Activated CD4-positive, alpha-beta memory T cell treated with anti-CD3 and anti-CD28 coated beads, Interleukin-2, amount 10 ng/mL, durations not matched to agents 7 days and 5 days (primary cell): ENCODE results near the gene MORC3. TPM values are rescaled to one million over a fixed set of nuclear protein-coding genes. Genes with fewer than 3 reads are reported as not detected.
A peak's percentile ranks its signal among the peaks of the same experiment; 100 is the strongest.
"Not testable (repeated sequence)": the region's sequence is repeated elsewhere in the genome, so short reads cannot be mapped to it uniquely, and the experiment has no call there.

Experiments
- CTCF ChIA-PET: fragments of 350-600 bp; sonication (Branson Sonifier 250); formaldehyde crosslinking; loops from one replicate; lab custom pipeline; 2021; ENCODE audit warnings: antibody characterized with exemption, inconsistent platforms; lab: Charles Lee
- POLR2A ChIA-PET: fragments of 350-600 bp; sonication (Branson Sonifier 250); formaldehyde crosslinking; loops from one replicate; lab custom pipeline; 2021; ENCODE audit warnings: antibody characterized with exemption; lab: Charles Lee
- DNase-seq: peaks from one replicate; pipeline ENCODE4 v3.0.0-alpha.2; 2020
- H3K27ac Mint-ChIP-seq: one replicate; pipeline ENCODE4 v1.8.0; 2021; ENCODE audit warnings: mild to moderate bottlenecking, mixed read lengths
- H3K27me3 Mint-ChIP-seq: one replicate; pipeline ENCODE4 v1.8.0; 2021; ENCODE audit warnings: mixed read lengths
- H3K36me3 Mint-ChIP-seq: one replicate; pipeline ENCODE4 v1.8.0; 2021; ENCODE audit warnings: low read depth, mixed read lengths
- H3K4me1 Mint-ChIP-seq: one replicate; pipeline ENCODE4 v1.8.0; 2021; ENCODE audit warnings: mixed read lengths
- H3K4me3 Mint-ChIP-seq: one replicate; pipeline ENCODE4 v1.8.0; 2021; ENCODE audit warnings: mild to moderate bottlenecking, mixed read lengths
- H3K9me3 Mint-ChIP-seq: one replicate; pipeline ENCODE4 v1.8.0; 2021; ENCODE audit warnings: mixed read lengths
- total RNA-seq, 2 experiments: library from RNA; stranded (reverse); gene quantifications; one replicate each; pipeline ENCODE4 v1.2.3, GENCODE V29; 2021

MORC3 gene
- total RNA-seq, 2 experiments from 2014 or later: 43.6 to 44.3 TPM

- Mint-ChIP-seq H3K36me3 (peaks cover 80% of the 10 kb centered on the region), H3K27ac (no peak overlapping the region), H3K27me3 (no peaks in the 10 kb centered on the region), H3K4me1 (peaks cover 10% of the 10 kb centered on the region), H3K9me3 (no peaks in the 10 kb centered on the region), H3K4me3 (no peak overlapping the region)
- POLR2A ChIA-PET: interaction anchor here (0.6 to 1.5 kb wide), 3 partner anchors 16 to 165 kb away, joined by 3 read pairs; partner anchors contain the start of gene CHAF1B
- no peak for DNase-seq
- CTCF ChIA-PET: no interaction called here
Observed at GRCh38 chr21:36369064-36369685, 49.2 kb downstream of the MORC3 start.

GRCh38 chr21:36375994-36376393 is 56.0 kb downstream of the MORC3 start:
- H3K27me3 Mint-ChIP-seq: no peaks in the 10 kb centered on the region
- H3K9me3 Mint-ChIP-seq: no peaks in the 10 kb centered on the region
- POLR2A ChIA-PET: no interaction called here
- no peaks in the 10 kb centered on the region for H3K4me1 Mint-ChIP-seq
- CTCF ChIA-PET: no interaction called here
- no peak overlapping the region for H3K4me3 Mint-ChIP-seq
- no peak for DNase-seq
- H3K36me3 Mint-ChIP-seq: peaks cover 42% of the 10 kb centered on the region
- no peak overlapping the region for H3K27ac Mint-ChIP-seq

DNA sequence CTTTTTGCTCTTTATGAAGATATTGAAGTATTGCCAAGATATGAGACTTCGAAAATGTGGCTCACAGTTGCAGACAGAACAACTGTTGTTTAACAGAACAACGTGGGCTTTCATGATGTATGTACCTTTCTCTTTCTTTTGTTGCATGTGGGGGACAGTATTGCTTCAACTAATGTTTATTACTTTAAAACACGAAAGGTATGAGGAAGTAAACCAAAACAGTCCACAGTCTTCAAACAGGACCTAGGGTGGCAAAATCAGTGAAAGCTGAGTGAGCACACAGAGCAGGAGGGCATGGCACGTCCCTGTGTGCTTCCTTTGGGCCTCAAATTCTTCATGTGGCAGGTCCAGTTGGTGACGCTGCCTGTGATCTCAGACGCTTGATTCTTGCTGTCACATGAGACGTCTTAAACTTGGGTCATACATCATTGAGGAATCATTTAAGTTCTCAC is 57.4 kb downstream of the MORC3 start:
- POLR2A ChIA-PET: interaction anchor here (1.0 kb wide), 1 partner anchor 79 kb away, joined by 3 read pairs; no protein-coding TSS in a partner anchor
- no peak overlapping the region for H3K4me3 Mint-ChIP-seq
- DNase-seq: no peak
- no peaks in the 10 kb centered on the region for H3K4me1 Mint-ChIP-seq
- H3K27ac Mint-ChIP-seq: no peak overlapping the region
- H3K9me3 Mint-ChIP-seq: no peaks in the 10 kb centered on the region
- CTCF ChIA-PET: no interaction called here
- H3K27me3 Mint-ChIP-seq: no peaks in the 10 kb centered on the region
- H3K36me3 Mint-ChIP-seq: peaks cover 36% of the 10 kb centered on the region

DNA sequence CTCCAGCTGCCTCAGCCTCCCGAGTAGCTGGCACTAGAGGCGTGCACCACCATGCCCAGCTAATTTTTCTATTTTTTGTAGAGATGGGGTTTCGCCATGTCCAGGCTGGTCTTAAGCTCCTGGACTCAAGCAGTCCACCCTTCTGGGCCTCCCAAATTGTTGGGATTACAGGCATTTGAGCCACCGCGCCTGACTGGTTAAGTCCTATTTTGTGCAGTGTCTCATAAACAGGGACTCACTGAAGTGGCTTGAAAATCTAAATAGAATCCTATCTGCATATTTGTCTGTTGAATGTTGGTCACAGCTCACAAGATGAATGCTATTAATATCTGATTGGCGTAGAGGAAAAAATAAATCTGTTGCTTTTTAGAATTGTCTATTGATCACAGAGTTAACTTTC is 59.3 kb downstream of the MORC3 start:
- Mint-ChIP-seq H3K27me3 (no peaks in the 10 kb centered on the region), H3K36me3 (peaks cover 26% of the 10 kb centered on the region), H3K4me1 (no peaks in the 10 kb centered on the region), H3K27ac (no peak overlapping the region), H3K4me3 (no peak overlapping the region), H3K9me3 (no peaks in the 10 kb centered on the region)
- ChIA-PET POLR2A (interaction anchor here (1.2 kb wide), 1 partner anchor 60 kb away, joined by 4 read pairs; the partner anchor contains the start of gene MORC3), CTCF (no interaction called here)
- no peak for DNase-seq

- no peak overlapping the region for H3K4me3 Mint-ChIP-seq
- no peaks in the 10 kb centered on the region for H3K9me3 Mint-ChIP-seq
- no peak for DNase-seq
- H3K4me1 Mint-ChIP-seq: peaks cover 13% of the 10 kb centered on the region
- peaks cover 26% of the 10 kb centered on the region for H3K36me3 Mint-ChIP-seq
- CTCF ChIA-PET: no interaction called here
- H3K27ac Mint-ChIP-seq: peak overlapping the region; percentile 8
- POLR2A ChIA-PET: interaction anchor here (4.2 kb wide), 1 partner anchor 60 kb away, joined by 37 read pairs; the partner anchor contains the start of gene MORC3
- no peaks in the 10 kb centered on the region for H3K27me3 Mint-ChIP-seq
Observed at GRCh38 chr21:36381841-36382589, 62.0 kb downstream of the MORC3 start.

DNA sequence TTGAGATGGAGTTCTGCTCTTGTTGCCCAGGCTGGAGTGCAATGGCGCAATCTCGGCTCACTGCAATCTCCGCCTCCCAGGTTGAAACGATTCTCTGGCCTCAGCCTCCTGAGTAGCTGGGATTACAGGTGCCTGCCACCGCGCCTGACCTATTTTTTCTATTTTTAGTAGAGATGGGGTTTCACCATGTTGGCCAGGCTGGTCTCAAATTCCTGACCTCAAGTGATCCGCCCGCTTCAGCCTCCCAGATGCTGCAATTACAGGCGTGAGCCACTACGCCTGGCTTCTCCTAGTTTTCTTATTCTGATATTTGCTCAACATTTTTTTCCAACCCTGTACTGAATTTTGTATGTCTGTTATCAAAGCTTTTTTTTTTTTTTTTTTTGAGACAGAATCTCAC is 62.7 kb downstream of the MORC3 start:
- ChIA-PET CTCF (interaction anchor here (0.7 kb wide), 2 partner anchors 17 kb away, joined by 3 read pairs; no protein-coding TSS in a partner anchor), POLR2A (interaction anchor here (4.2 kb wide), 1 partner anchor 61 kb away, joined by 37 read pairs; the partner anchor contains the start of gene MORC3)
- H3K4me3 Mint-ChIP-seq, H3K27me3 Mint-ChIP-seq, DNase-seq, H3K27ac Mint-ChIP-seq, H3K9me3 Mint-ChIP-seq: not testable (repeated sequence)
- peaks cover 18% of the 10 kb centered on the region for H3K4me1 Mint-ChIP-seq
- H3K36me3 Mint-ChIP-seq: peaks cover 24% of the 10 kb centered on the region

DNA sequence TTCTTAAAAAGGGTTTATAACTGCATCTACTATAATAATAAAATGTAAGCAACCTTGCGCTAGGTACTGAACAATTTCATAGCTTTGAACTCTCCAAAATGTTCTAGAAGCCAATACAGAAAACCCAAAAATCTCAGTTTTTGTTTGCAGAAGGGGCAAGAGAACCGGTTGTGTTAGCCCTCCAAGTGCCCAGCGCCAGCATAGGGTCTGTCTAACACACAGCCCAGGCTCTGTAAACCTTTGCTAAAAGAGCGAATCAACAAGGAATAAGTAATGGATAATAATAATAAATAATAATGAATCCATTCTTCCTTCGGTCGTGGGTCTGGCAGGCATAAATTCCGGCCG is 64.9 kb downstream of the MORC3 start:
- ChIA-PET CTCF (interaction anchor here (0.6 to 1.7 kb wide), 4 partner anchors 45 to 242 kb away, joined by 3 to 6 read pairs (median 3); no protein-coding TSS in a partner anchor), POLR2A (interaction anchor here (0.8 to 4.2 kb wide), 13 partner anchors 9 to 249 kb away, joined by 3 to 37 read pairs (median 3); partner anchors contain the start of genes CBR3 and MORC3)
- H3K4me3 Mint-ChIP-seq: no peak overlapping the region
- H3K27ac Mint-ChIP-seq: no peak overlapping the region
- no peaks in the 10 kb centered on the region for H3K27me3 Mint-ChIP-seq
- H3K36me3 Mint-ChIP-seq: peaks cover 35% of the 10 kb centered on the region
- H3K4me1 Mint-ChIP-seq: peaks cover 27% of the 10 kb centered on the region
- DNase-seq: no peak
- H3K9me3 Mint-ChIP-seq: no peaks in the 10 kb centered on the region

GRCh38 chr21:36385233-36386030 is 65.4 kb downstream of the MORC3 start, which contains the start of gene CHAF1B:
Gene CHAF1B, plus strand, starts transcription at chr21:36385392. Its CDS starts 745 bp downstream, at chr21:36386137.
- peaks cover 35% of the 10 kb centered on the region for H3K36me3 Mint-ChIP-seq
- H3K27me3 Mint-ChIP-seq: no peaks in the 10 kb centered on the region
- H3K9me3 Mint-ChIP-seq: no peaks in the 10 kb centered on the region
- peak within 1 kb of the TSS; percentile 83 for H3K4me3 Mint-ChIP-seq
- POLR2A ChIA-PET: interaction anchor here (0.7 to 4.2 kb wide), 16 partner anchors 8 to 945 kb away, joined by 3 to 37 read pairs (median 3); partner anchors contain the start of genes CBR3 and MORC3
- H3K27ac Mint-ChIP-seq: peak within 1 kb of the TSS; percentile 83
- CTCF ChIA-PET: interaction anchor here (0.5 to 1.7 kb wide), 6 partner anchors 44 to 242 kb away, joined by 3 to 6 read pairs (median 3); partner anchors contain the start of gene MORC3
- peaks cover 27% of the 10 kb centered on the region for H3K4me1 Mint-ChIP-seq
- DNase-seq: peak; percentile 85

DNA sequence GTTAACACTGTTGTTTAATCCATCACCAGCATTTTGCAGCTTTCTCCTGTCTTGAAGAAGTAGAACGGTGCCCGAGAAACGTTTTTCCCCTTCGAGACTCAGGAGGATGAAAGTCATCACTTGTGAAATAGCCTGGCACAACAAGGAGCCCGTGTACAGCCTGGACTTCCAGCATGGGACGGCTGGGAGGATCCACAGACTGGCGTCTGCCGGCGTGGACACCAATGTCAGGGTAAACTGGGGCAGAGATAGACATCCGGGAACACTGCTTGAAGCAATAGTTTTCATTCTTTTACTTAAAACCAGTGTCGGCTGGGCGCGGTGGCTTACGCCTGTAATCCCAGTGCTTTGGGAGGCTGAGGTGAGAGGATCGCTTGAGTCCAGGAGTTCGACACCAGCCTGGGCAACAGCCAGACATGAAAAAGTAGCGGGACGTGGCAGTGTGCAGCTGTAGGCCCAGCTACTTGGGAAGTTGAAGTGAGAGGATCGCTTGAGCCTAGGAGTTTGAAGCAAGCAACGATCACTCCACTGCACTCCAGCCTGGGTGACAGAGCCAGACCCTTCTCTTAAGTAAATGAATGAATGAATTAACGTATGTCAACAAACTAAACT is 66.1 kb downstream of the MORC3 start:
- Mint-ChIP-seq H3K9me3 (no peaks in the 10 kb centered on the region), H3K36me3 (peaks cover 37% of the 10 kb centered on the region), H3K4me1 (peaks cover 27% of the 10 kb centered on the region), H3K27me3 (no peaks in the 10 kb centered on the region), H3K27ac (peak overlapping the region; percentile 83), H3K4me3 (peak overlapping the region; percentile 83)
- no peak for DNase-seq
- POLR2A ChIA-PET: interaction anchor here (0.7 to 4.2 kb wide), 12 partner anchors 8 to 945 kb away, joined by 3 to 37 read pairs (median 4); partner anchors contain the start of genes CBR3 and MORC3
- CTCF ChIA-PET: interaction anchor here (0.8 to 1.2 kb wide), 3 partner anchors 44 to 226 kb away, joined by 3 read pairs; partner anchors contain the start of gene MORC3

DNA sequence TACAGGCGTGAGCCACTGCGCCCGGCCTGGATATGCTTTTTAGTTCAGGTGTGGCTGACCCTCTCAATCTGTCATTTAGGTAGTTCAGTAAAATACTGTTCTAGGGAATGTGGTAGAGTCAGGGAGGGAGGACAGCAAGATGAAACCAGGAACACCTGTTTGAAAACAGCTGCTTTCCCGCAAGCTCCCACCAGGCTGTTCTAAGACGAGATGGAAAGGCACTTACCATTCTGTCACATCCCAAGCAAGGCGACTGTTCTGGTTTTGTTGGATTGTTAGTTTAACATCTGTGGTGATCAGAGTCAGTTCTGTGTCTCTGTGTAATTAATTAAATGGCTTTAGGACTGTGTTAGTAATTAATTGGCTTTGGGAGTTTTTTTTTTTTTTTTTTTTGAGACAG is 68.1 kb downstream of the MORC3 start:
- H3K4me3 Mint-ChIP-seq: no peak overlapping the region
- H3K27ac Mint-ChIP-seq: no peak overlapping the region
- ChIA-PET POLR2A (interaction anchor here (0.6 to 1.5 kb wide), 3 partner anchors 9 to 328 kb away, joined by 3 to 4 read pairs (median 4); partner anchors contain the start of gene SETD4), CTCF (interaction anchor here (0.7 kb wide), 2 partner anchors 236 to 765 kb away, joined by 3 to 5 read pairs; no protein-coding TSS in a partner anchor)
- peaks cover 27% of the 10 kb centered on the region for H3K4me1 Mint-ChIP-seq
- H3K36me3 Mint-ChIP-seq: peaks cover 49% of the 10 kb centered on the region
- no peaks in the 10 kb centered on the region for H3K27me3 Mint-ChIP-seq
- no peaks in the 10 kb centered on the region for H3K9me3 Mint-ChIP-seq
- no peak for DNase-seq

- POLR2A ChIA-PET: interaction anchor here (1.4 to 1.5 kb wide), 2 partner anchors 8 to 15 kb away, joined by 3 to 4 read pairs; no protein-coding TSS in a partner anchor
- Mint-ChIP-seq H3K27me3 (no peaks in the 10 kb centered on the region), H3K4me3 (no peak overlapping the region), H3K9me3 (no peaks in the 10 kb centered on the region), H3K36me3 (peaks cover 49% of the 10 kb centered on the region), H3K4me1 (peaks cover 27% of the 10 kb centered on the region), H3K27ac (no peak overlapping the region)
- CTCF ChIA-PET: no interaction called here
- no peak for DNase-seq
Observed at GRCh38 chr21:36388835-36389234, 68.8 kb downstream of the MORC3 start.
